Subcutaneous abdominal adipose tissue (tissue), 5 donors: ENCODE data around the gene LAMP2.
"Not testable (repeated sequence)": the region's sequence is repeated elsewhere in the genome, so short reads cannot be mapped to it uniquely, and the experiment has no call there.

Experiments
- H3K27ac ChIP-seq: one replicate; pipeline ENCODE4 v1.7.0; 2013; ENCODE audit warnings: low read depth, mild to moderate bottlenecking, inconsistent platforms, low read length, moderate library complexity
- H3K27me3 ChIP-seq, 5 donors: one replicate each; pipeline ENCODE4 v1.7.0; 2013; ENCODE audit warnings: low read length in 5 of 5, inconsistent platforms in 1 of 5; ENCODE audit not compliant: control insufficient read depth in 5 of 5, insufficient read depth in 4 of 5
- H3K36me3 ChIP-seq, 5 donors: one replicate each; pipeline ENCODE4 v1.7.0; 2013; ENCODE audit warnings: low read length in 5 of 5; ENCODE audit not compliant: control insufficient read depth in 5 of 5, insufficient read depth in 5 of 5
- H3K4me1 ChIP-seq, 5 donors: one replicate each; pipeline ENCODE4 v1.7.0; 2013; ENCODE audit warnings: low read length in 5 of 5, mild to moderate bottlenecking in 3 of 5, moderate library complexity in 1 of 5; ENCODE audit not compliant: control insufficient read depth in 5 of 5, insufficient read depth in 5 of 5
- H3K4me3 ChIP-seq, 5 donors: one replicate each; pipeline ENCODE4 v1.7.0; 2013; ENCODE audit warnings: low read length in 5 of 5, low read depth in 1 of 5
- H3K9ac ChIP-seq, 5 donors: one replicate each; pipeline ENCODE4 v1.7.0; 2013; ENCODE audit warnings: low read length in 5 of 5, mild to moderate bottlenecking in 4 of 5, moderate library complexity in 3 of 5
- H3K9me3 ChIP-seq, 5 donors: one replicate each; pipeline ENCODE4 v1.7.0; 2013; ENCODE audit warnings: low read length in 5 of 5; ENCODE audit not compliant: control insufficient read depth in 5 of 5
- donor health status: healthy.
- donor health status: healthy.
- donor health status: healthy.
- donor health status: healthy.
- donor health status: healthy.

Gene LAMP2

DNA sequence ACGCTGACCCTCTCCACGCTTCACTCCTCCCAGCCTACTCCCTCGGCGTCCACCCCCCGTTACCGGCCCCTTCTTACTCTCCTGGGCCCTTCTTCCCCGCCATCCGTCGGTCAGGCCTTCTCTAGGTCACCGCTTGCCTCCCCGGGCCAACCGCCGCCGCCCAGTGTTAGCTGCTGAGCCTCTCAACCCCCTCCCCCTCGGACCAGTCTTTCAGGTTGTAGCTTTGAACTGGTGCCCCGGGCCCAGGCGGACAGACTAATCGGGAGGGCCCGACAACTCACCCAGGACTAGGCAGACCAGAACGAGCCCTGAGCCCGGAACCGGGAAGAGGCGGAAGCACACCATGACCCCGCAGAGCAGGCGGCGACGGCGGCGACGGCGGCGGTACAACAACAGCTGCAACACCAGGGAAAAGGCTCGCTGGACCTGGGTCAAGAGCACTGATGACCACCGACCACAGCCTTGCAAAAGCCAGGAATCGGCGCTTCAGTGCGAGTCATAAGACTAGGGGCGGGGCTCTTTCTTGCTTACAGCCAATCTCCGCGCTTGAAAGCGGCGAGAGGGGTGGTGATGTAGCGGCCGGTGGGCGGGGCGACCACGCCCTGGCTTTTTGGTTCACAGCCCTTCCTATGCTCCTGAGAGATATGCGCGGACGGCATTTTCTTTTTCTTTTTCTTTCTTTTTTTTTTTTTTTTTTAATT lies at the start of gene LAMP2:
Gene LAMP2, minus strand, starts transcription at position 472 of the 701 bp plus-strand sequence. Its CDS starts 127 bp downstream, at position 345.
- peak within 1 kb of the TSS; percentile 8 to 93 (median 84) for H3K9ac ChIP-seq
- peaks cover 0 to 20% (median 17%) of the 10 kb centered on the region in 5 donors for H3K4me1 ChIP-seq
- peak within 1 kb of the TSS; percentile 64 to 87 (median 75) for H3K4me3 ChIP-seq
- H3K27ac ChIP-seq = peak within 1 kb of the TSS; percentile 90
- no peaks in the 10 kb centered on the region for H3K36me3 ChIP-seq
- H3K27me3 ChIP-seq = no peaks in the 10 kb centered on the region
- no peaks in the 10 kb centered on the region for H3K9me3 ChIP-seq

DNA sequence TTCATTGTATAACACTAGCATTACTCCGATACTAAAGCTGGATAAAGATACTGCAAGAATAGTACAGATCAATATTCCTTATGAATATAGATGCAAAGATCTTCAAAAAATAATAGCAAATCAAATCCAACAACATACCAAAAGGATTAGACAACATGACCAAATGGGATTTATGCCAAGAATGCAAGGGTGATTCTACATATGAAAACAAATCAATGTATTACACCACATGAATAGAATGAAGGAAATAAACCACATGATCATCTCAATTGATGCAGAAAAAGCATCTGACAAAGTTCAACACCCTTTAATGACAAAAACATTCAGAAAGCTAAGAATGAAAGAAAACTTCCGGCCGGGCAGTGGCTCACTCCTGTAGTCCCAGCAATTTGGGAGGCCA lies 48.8 kb upstream of the LAMP2 start:
- Histone ChIP-seq H3K36me3 (no peaks in the 10 kb centered on the region), H3K27ac (no peak overlapping the region), H3K9me3 (no peaks in the 10 kb centered on the region), H3K4me3 (no peak overlapping the region), H3K4me1 (no peaks in the 10 kb centered on the region), H3K9ac (no peak overlapping the region), H3K27me3 (no peaks in the 10 kb centered on the region)

GRCh38 chrX:120514236-120514635 lies 45.1 kb upstream of the LAMP2 start:
- H3K4me3 ChIP-seq = no peak overlapping the region
- no peaks in the 10 kb centered on the region for H3K36me3 ChIP-seq
- peaks cover 0 to 4% (median 0%) of the 10 kb centered on the region in 5 donors for H3K27me3 ChIP-seq

DNA sequence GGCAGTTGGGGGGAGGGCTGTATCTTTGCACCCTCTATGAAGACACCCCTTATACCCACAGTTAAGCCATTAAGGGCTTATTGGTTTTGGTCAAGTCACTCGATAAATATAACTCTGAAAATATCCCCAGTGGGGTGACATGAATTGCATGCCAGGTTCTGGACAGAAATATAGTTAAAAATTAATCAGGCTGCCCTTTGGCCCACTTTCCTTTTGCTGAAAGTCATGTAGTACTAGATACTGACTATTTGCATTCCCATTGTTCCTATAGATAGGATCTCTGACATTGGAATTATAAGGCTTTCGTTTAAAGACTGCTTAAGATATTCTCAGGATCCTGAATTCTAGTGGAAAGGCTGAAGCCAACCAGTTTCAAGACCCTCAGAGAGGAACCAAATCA lies 43.5 kb upstream of the LAMP2 start:
- Histone ChIP-seq H3K27ac (no peak overlapping the region), H3K9ac (no peak overlapping the region), H3K4me1 (no peaks in the 10 kb centered on the region)

More at GRCh38 chrX:120514236-120514635, 45.1 kb upstream of the LAMP2 start:
- no peak overlapping the region for H3K9ac ChIP-seq
- no peaks in the 10 kb centered on the region for H3K4me1 ChIP-seq
- H3K27ac ChIP-seq = no peak overlapping the region
- H3K9me3 ChIP-seq = no peaks in the 10 kb centered on the region

GRCh38 chrX:120512222-120512621 lies 43.1 kb upstream of the LAMP2 start:
- no peaks in the 10 kb centered on the region for H3K4me1 ChIP-seq
- no peaks in the 10 kb centered on the region for H3K9me3 ChIP-seq
- H3K27me3 ChIP-seq = peaks cover 0 to 4% (median 0%) of the 10 kb centered on the region in 5 donors
- H3K27ac ChIP-seq = no peak overlapping the region
- no peaks in the 10 kb centered on the region for H3K36me3 ChIP-seq
- no peak overlapping the region for H3K9ac ChIP-seq
- no peak overlapping the region for H3K4me3 ChIP-seq

More for the DNA sequence above, 43.5 kb upstream of the LAMP2 start:
- H3K27me3 ChIP-seq = peaks cover 0 to 4% (median 0%) of the 10 kb centered on the region in 5 donors
- H3K4me3 ChIP-seq = no peak overlapping the region
- no peaks in the 10 kb centered on the region for H3K36me3 ChIP-seq
- H3K9me3 ChIP-seq = no peaks in the 10 kb centered on the region

DNA sequence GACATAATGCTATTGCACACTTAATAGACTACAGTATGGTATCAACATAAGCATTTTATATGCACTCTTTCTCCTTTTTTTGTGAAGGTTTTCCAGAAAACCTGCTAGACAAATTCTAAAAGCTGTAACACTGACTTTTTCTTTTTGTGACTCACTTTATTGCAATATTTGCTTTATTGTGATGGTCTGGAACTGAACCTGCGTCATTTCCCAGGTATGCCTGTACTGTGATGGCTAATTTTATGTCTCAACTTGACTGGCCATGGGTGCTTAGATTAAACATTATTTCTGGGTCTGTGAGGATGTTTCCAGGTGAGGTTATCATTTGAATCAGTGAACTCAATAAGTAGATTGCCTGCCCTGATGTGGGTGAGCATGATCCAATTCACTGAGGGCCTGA lies 35.5 kb upstream of the LAMP2 start:
- Histone ChIP-seq H3K4me1 (peaks cover 0 to 4% (median 0%) of the 10 kb centered on the region in 5 donors), H3K9ac (no peak overlapping the region), H3K36me3 (no peaks in the 10 kb centered on the region), H3K4me3 (no peak overlapping the region), H3K9me3 (peaks cover 0 to 5% (median 0%) of the 10 kb centered on the region in 5 donors), H3K27ac (no peak overlapping the region), H3K27me3 (no peaks in the 10 kb centered on the region)

GRCh38 chrX:120499301-120500072 lies 30.4 kb upstream of the LAMP2 start:
- Histone ChIP-seq H3K27me3 (no peaks in the 10 kb centered on the region), H3K4me3 (no peak overlapping the region), H3K9ac (no peak overlapping the region), H3K4me1 (peaks cover 0 to 5% (median 0%) of the 10 kb centered on the region in 5 donors), H3K36me3 (no peaks in the 10 kb centered on the region), H3K9me3 (peaks cover 0 to 3% (median 0%) of the 10 kb centered on the region in 5 donors), H3K27ac (no peak overlapping the region)

GRCh38 chrX:120490119-120490518 lies 21.0 kb upstream of the LAMP2 start:
- not testable (repeated sequence) for H3K4me3 ChIP-seq, H3K36me3 ChIP-seq, H3K9me3 ChIP-seq, H3K4me1 ChIP-seq, H3K9ac ChIP-seq, H3K27ac ChIP-seq, H3K27me3 ChIP-seq

DNA sequence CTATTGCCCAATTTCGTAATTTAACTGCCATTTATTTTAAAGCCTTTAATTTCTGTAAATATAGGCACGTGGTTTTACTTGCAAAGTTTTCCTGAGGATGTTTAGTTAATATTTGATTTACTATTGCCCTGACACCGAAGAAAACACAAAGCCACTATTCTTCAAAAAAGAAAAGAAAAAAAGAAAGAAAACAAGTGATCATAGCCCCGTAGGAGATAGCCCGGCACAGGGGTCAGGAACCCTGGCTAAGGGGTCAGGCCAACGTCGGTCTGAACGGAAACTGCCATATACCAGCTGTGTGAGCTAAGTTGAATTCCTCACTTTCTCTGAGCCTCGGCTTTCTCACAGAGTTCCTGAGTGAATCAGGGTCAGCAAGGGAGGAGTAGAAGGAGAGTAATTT lies 17.7 kb upstream of the LAMP2 start:
- peaks cover 0 to 3% (median 0%) of the 10 kb centered on the region in 5 donors for H3K9me3 ChIP-seq
- peaks cover 0 to 2% (median 0%) of the 10 kb centered on the region in 5 donors for H3K27me3 ChIP-seq
- no peak overlapping the region for H3K4me3 ChIP-seq
- no peak overlapping the region for H3K27ac ChIP-seq
- no peaks in the 10 kb centered on the region for H3K36me3 ChIP-seq
- H3K4me1 ChIP-seq = peaks cover 2 to 8% (median 4%) of the 10 kb centered on the region in 5 donors
- H3K9ac ChIP-seq = no peak overlapping the region
